HepG2 (cell line): ENCODE measurements around the gene FTSJ1. TPM values are rescaled to one million over a fixed set of nuclear protein-coding genes. Genes with fewer than 3 reads are reported as not detected.

ENCODE experiments used
- ARID3A ChIP-seq: IDR thresholded peaks from 2 replicates; pipeline ENCODE4 v1.6.1; 2012; ENCODE audit warnings: low read depth, low read length, improper control_type of control experiment
- HMGXB3 ChIP-seq: sonication (generic); formaldehyde crosslinking; IDR thresholded peaks from 2 replicates; pipeline ENCODE4 v1.4.0; 2020; ENCODE audit warnings: missing genetic modification reagents, borderline replicate concordance
- MYNN ChIP-seq: sonication (generic); formaldehyde crosslinking; IDR thresholded peaks from 2 replicates; pipeline ENCODE4 v1.4.0; 2020; ENCODE audit warnings: mild to moderate bottlenecking, low read depth, missing genetic modification reagents
- NFE2L2 ChIP-seq: fragments of 150-350 bp; IDR thresholded peaks from 2 replicates; pipeline ENCODE4 v1.6.1; 2014; ENCODE audit warnings: low read length
- NFIC ChIP-seq: IDR thresholded peaks from 2 replicates; pipeline ENCODE4 v1.6.1; 2012; ENCODE audit warnings: mild to moderate bottlenecking, low read length, inconsistent platforms
- SNAPC4 ChIP-seq: sonication (generic); formaldehyde crosslinking; IDR thresholded peaks from 2 replicates; pipeline ENCODE4 v1.4.0; 2020; ENCODE audit warnings: mild to moderate bottlenecking, missing genetic modification reagents
- TEAD3 ChIP-seq: optimal IDR thresholded peaks from 2 replicates; pipeline ENCODE3; 2016; ENCODE audit warnings: borderline replicate concordance
- TSC22D2 ChIP-seq: sonication (generic); formaldehyde crosslinking; IDR thresholded peaks from 2 replicates; pipeline ENCODE4 v1.5.1; 2020; ENCODE audit warnings: missing genetic modification reagents, mild to moderate bottlenecking, borderline replicate concordance
- ZBED4 ChIP-seq: sonication (generic); formaldehyde crosslinking; IDR thresholded peaks from 2 replicates; pipeline ENCODE4 v1.4.0; 2020; ENCODE audit warnings: missing genetic modification reagents, borderline replicate concordance
- ZNF24 ChIP-seq: fragments of 450-650 bp; IDR thresholded peaks from 2 replicates; pipeline ENCODE4 v1.6.1; 2017; ENCODE audit warnings: antibody characterized with exemption, mild to moderate bottlenecking
- ZNF431 ChIP-seq: sonication (generic); formaldehyde crosslinking; IDR thresholded peaks from 2 replicates; pipeline ENCODE4 v1.9.0; 2022; ENCODE audit warnings: missing genetic modification reagents, low read depth, mild to moderate bottlenecking, borderline replicate concordance
- ZNF543 ChIP-seq: sonication (generic); formaldehyde crosslinking; IDR thresholded peaks from 2 replicates; pipeline ENCODE4 v1.4.0; 2020; ENCODE audit warnings: mild to moderate bottlenecking, missing genetic modification reagents
- ZSCAN30 ChIP-seq: sonication (generic); formaldehyde crosslinking; IDR thresholded peaks from 2 replicates; pipeline ENCODE4 v1.5.0; 2020; ENCODE audit warnings: mild to moderate bottlenecking, missing genetic modification reagents
- polyA plus RNA-seq, 8 experiments: library from polyadenylated mRNA; depleted of rRNA in 3 of 8; stranded (reverse) in 7 of 8; unstranded in 1 of 8; fragments of >200 nt; fragmentation: Illumina TruSeq in 4 of 8; extraction: Trizol in 4 of 8; gene quantifications; 2 replicates each; pipeline versions ENCODE4 v1.2.1 to v1.2.3, GENCODE V29; 2011 to 2016; ENCODE audit warnings: low read depth in 4 of 8, missing spikeins in 1 of 8, mixed read lengths in 1 of 8; ENCODE audit not compliant: insufficient read depth in 1 of 8
- total RNA-seq, 5 experiments: library from RNA; depleted of rRNA; stranded (reverse); fragments of >200 nt; fragmentation: Illumina TruSeq; extraction: Trizol; gene quantifications; 2 replicates each; pipeline ENCODE4 v1.2.3, GENCODE V29; 2016; ENCODE audit warnings: low read depth in 1 of 5

Gene FTSJ1
- total and polyA plus RNA-seq, 2 of the 13 experiments (the other 11 are each of a cell fraction or from before 2014, with no cell fraction given) = 30.3 to 37.9 TPM

- TF ChIP-seq ARID3A = no peak
- no peak for TF ChIP-seq ZNF24
- no peak for TF ChIP-seq NFIC
- peak; percentile 96 for TF ChIP-seq HMGXB3 (CRISPR knock-in tag)
- TF ChIP-seq ZNF543 (CRISPR knock-in tag) = no peak
- TF ChIP-seq ZBED4 = peak; percentile 46; the same call in 1 of the 2 replicates
- no peak for TF ChIP-seq NFE2L2
- TF ChIP-seq TSC22D2 = no peak
- no peak for TF ChIP-seq SNAPC4 (CRISPR knock-in tag)
- no peak for TF ChIP-seq ZNF431
- no peak for TF ChIP-seq ZSCAN30 (CRISPR knock-in tag)
- no peak for TF ChIP-seq MYNN (CRISPR knock-in tag)
- no peak for TF ChIP-seq TEAD3 (CRISPR knock-in tag)
Observed at GRCh38 chrX:48521353-48522243, 45.6 kb downstream of the FTSJ1 start, which contains the start of gene EBP (continued).
